T-cell (primary cell): ENCODE measurements around the gene NPBWR2. TPM values are rescaled to one million over a fixed set of nuclear protein-coding genes. Genes with fewer than 3 reads are reported as not detected.

ENCODE experiments used
- ATAC-seq, 4 experiments: fragments of 200-7000 bp in 3 of 4; fragments of 150-1000 bp in 1 of 4; cut with Tn5 transposase; replicated peaks in 1 of 4; 1 replicate in 3 of 4; 2 replicates in 1 of 4; pipeline ENCODE4 v1.10.0; 2021; ENCODE audit warnings: moderate library complexity in 3 of 4, mild to moderate bottlenecking in 2 of 4, moderate number of reproducible peaks in 1 of 4
- CTCF ChIA-PET, 2 donors: fragments of 300-600 bp; sonication (Branson Sonifier 250); formaldehyde crosslinking; loops; one replicate each; lab custom pipeline; 2022; ENCODE audit warnings: antibody characterized with exemption in 2 of 2; lab: Charles Lee
- POLR2A ChIA-PET, 2 donors: fragments of 300-600 bp; sonication (Branson Sonifier 250); formaldehyde crosslinking; loops; one replicate each; lab custom pipeline; 2022; ENCODE audit warnings: antibody characterized with exemption in 2 of 2; lab: Charles Lee
- DNase-seq, 35 experiments: peaks; one replicate each; pipeline versions ENCODE4 v3.0.0 to v3.0.0-alpha.2; 2013 to 2023
- H3K27ac ChIP-seq: one replicate; pipeline ENCODE4 v1.5.1; 2013; ENCODE audit warnings: low read length
- H3K27me3 ChIP-seq, 2 experiments: replicated peaks in 1 of 2; 1 replicate in 1 of 2; 2 replicates in 1 of 2; pipeline versions ENCODE4 v1.6.1 to v1.7.0; 2013; ENCODE audit warnings: low read length in 1 of 2, mixed read lengths in 1 of 2; ENCODE audit not compliant: control insufficient read depth in 2 of 2, insufficient read depth in 2 of 2; ENCODE audit errors: extremely low read depth in 1 of 2
- H3K36me3 ChIP-seq, 2 donors: 1 replicate in 1 of 2; 2 replicates in 1 of 2; pipeline versions ENCODE4 v1.6.1 to v1.7.0; 2013; ENCODE audit warnings: low read length in 1 of 2; ENCODE audit not compliant: control insufficient read depth in 2 of 2, insufficient read depth in 1 of 2; ENCODE audit errors: extremely low read depth in 1 of 2
- H3K4me1 ChIP-seq, 2 experiments: 1 replicate in 1 of 2; 2 replicates in 1 of 2; pipeline versions ENCODE4 v1.6.1 to v1.7.0; 2013; ENCODE audit warnings: low read length in 2 of 2, mixed read lengths in 1 of 2; ENCODE audit not compliant: insufficient read depth in 2 of 2, control insufficient read depth in 1 of 2; ENCODE audit errors: extremely low read depth in 1 of 2
- H3K4me3 ChIP-seq, 2 donors: 1 replicate in 1 of 2; 2 replicates in 1 of 2; pipeline versions ENCODE4 v1.5.1 to v1.7.0; 2013; ENCODE audit warnings: mild to moderate bottlenecking in 2 of 2, low read length in 1 of 2, moderate library complexity in 1 of 2; ENCODE audit not compliant: control insufficient read depth in 1 of 2; ENCODE audit errors: extremely low read depth in 1 of 2
- H3K9me3 ChIP-seq: 2 replicates; pipeline ENCODE4 v1.7.0; 2013
- H3K27ac Mint-ChIP-seq, 2 donors: one replicate each; pipeline ENCODE4 v1.8.0; 2020 to 2021; ENCODE audit warnings: mild to moderate bottlenecking in 2 of 2, mixed read lengths in 2 of 2
- H3K27me3 Mint-ChIP-seq, 2 donors: one replicate each; pipeline ENCODE4 v1.8.0; 2021 to 2022; ENCODE audit warnings: mixed read lengths in 2 of 2
- H3K36me3 Mint-ChIP-seq: one replicate; pipeline ENCODE4 v1.8.0; 2021; ENCODE audit warnings: mixed read lengths
- H3K4me1 Mint-ChIP-seq, 3 donors: one replicate each; pipeline ENCODE4 v1.8.0; 2020 to 2022; ENCODE audit warnings: mixed read lengths in 3 of 3, mild to moderate bottlenecking in 1 of 3
- H3K4me3 Mint-ChIP-seq, 3 donors: one replicate each; pipeline ENCODE4 v1.8.0; 2020 to 2022; ENCODE audit warnings: mild to moderate bottlenecking in 3 of 3, mixed read lengths in 3 of 3, moderate library complexity in 3 of 3
- H3K9me3 Mint-ChIP-seq, 3 donors: one replicate each; pipeline ENCODE4 v1.8.0; 2020 to 2022; ENCODE audit warnings: mixed read lengths in 3 of 3
- WGBS: methylation state at CpG from one replicate; pipeline ENCODE4 v1.1.5; 2013; ENCODE audit warnings: missing lambda C conversion rate; ENCODE audit not compliant: insufficient coverage; 5-methylcytosine and 5-hydroxymethylcytosine counted together
- total RNA-seq, 35 experiments: library from RNA in 6 of 35; stranded (reverse) in 6 of 35; fragments of 120-200 nt in 1 of 35; gene quantifications; one replicate each; pipeline versions ENCODE4 v1.2.1 to v1.2.4 and lab custom pipeline; 2013 to 2026

Gene NPBWR2
- total RNA-seq, 5 donors from 2014 or later (not counting 1 experiment from before 2014, with no cell fraction given), result not detected

- 81% methylated on average over 9 of the region's 14 CpGs for WGBS
- Histone ChIP-seq H3K4me3 (no peak overlapping the region), H3K4me1 (no peaks in the 10 kb centered on the region), H3K9me3 (no peaks in the 10 kb centered on the region), H3K27me3 (peaks cover 0 to 50% of the 10 kb centered on the region in 2 experiments), H3K36me3 (no peaks in the 10 kb centered on the region), H3K27ac (no peak overlapping the region)
- Mint-ChIP-seq H3K36me3 (no peaks in the 10 kb centered on the region), H3K4me3 (no peak overlapping the region), H3K4me1 (no peaks in the 10 kb centered on the region), H3K27ac (no peak overlapping the region), H3K9me3 (peaks cover 5 to 9% (median 5%) of the 10 kb centered on the region in 3 donors), H3K27me3 (peaks cover 3 to 22% of the 10 kb centered on the region in 2 donors)
- ChIA-PET CTCF (no interaction called here), POLR2A (no interaction called here)
- ATAC-seq, result no peak
- DNase-seq, result no peak
These were observed 35.8 kb upstream of the NPBWR2 start for GRCh38 chr20:64143018-64143801.

- Mint-ChIP-seq H3K27me3 (peaks cover 3 to 22% of the 10 kb centered on the region in 2 donors), H3K4me1 (no peaks in the 10 kb centered on the region), H3K36me3 (no peaks in the 10 kb centered on the region), H3K27ac (no peak overlapping the region), H3K4me3 (no peak overlapping the region), H3K9me3 (peaks cover 5 to 9% (median 5%) of the 10 kb centered on the region in 3 donors)
- DNase-seq, result no peak
- 29% methylated on average over 9 of the region's 9 CpGs for WGBS
- H3K4me1 ChIP-seq, result no peaks in the 10 kb centered on the region
- H3K27ac ChIP-seq, result no peak overlapping the region
- no peaks in the 10 kb centered on the region for H3K9me3 ChIP-seq
- ChIA-PET CTCF (no interaction called here), POLR2A (no interaction called here)
- ATAC-seq, result no peak
- peaks cover 0 to 52% of the 10 kb centered on the region in 2 experiments for H3K27me3 ChIP-seq
- no peaks in the 10 kb centered on the region for H3K36me3 ChIP-seq
- no peak overlapping the region for H3K4me3 ChIP-seq
These were observed 35.2 kb upstream of the NPBWR2 start for GRCh38 chr20:64142590-64142989.

GRCh38 chr20:64140956-64141355 lies 33.6 kb upstream of the NPBWR2 start:
- Histone ChIP-seq H3K36me3 (no peaks in the 10 kb centered on the region), H3K9me3 (no peaks in the 10 kb centered on the region), H3K27me3 (peaks cover 0 to 40% of the 10 kb centered on the region in 2 experiments), H3K27ac (no peak overlapping the region), H3K4me3 (no peak overlapping the region), H3K4me1 (no peaks in the 10 kb centered on the region)
- Mint-ChIP-seq H3K4me1 (no peaks in the 10 kb centered on the region), H3K27ac (no peak overlapping the region), H3K9me3 (peaks cover 5 to 9% (median 5%) of the 10 kb centered on the region in 3 donors), H3K27me3 (peaks cover 4 to 17% of the 10 kb centered on the region in 2 donors), H3K36me3 (no peaks in the 10 kb centered on the region), H3K4me3 (no peak overlapping the region)
- WGBS, result 81% methylated on average over 4 of the region's 10 CpGs
- ATAC-seq (no peak), DNase-seq (no peak)
- ChIA-PET CTCF (no interaction called here), POLR2A (no interaction called here)

- peaks cover 7 to 15% of the 10 kb centered on the region in 2 donors for H3K27me3 Mint-ChIP-seq
- H3K4me1 Mint-ChIP-seq, result no peaks in the 10 kb centered on the region
- no peak overlapping the region for H3K4me3 Mint-ChIP-seq
- H3K36me3 Mint-ChIP-seq, result no peaks in the 10 kb centered on the region
- Histone ChIP-seq H3K4me3 (no peak overlapping the region), H3K36me3 (no peaks in the 10 kb centered on the region), H3K4me1 (no peaks in the 10 kb centered on the region), H3K27ac (no peak overlapping the region), H3K27me3 (peaks cover 0 to 34% of the 10 kb centered on the region in 2 experiments), H3K9me3 (no peaks in the 10 kb centered on the region)
- ChIA-PET CTCF (no interaction called here), POLR2A (no interaction called here)
- H3K9me3 Mint-ChIP-seq, result peaks cover 5 to 9% (median 5%) of the 10 kb centered on the region in 3 donors
- ATAC-seq (no peak), DNase-seq (no peak)
- 78% methylated on average over 9 of the region's 13 CpGs for WGBS
- H3K27ac Mint-ChIP-seq, result no peak overlapping the region
These were observed 32.9 kb upstream of the NPBWR2 start for GRCh38 chr20:64140061-64140931.

- DNase-seq (peak in 1 of 35 experiments; percentile 12), ATAC-seq (no peak)
- Histone ChIP-seq H3K9me3 (no peaks in the 10 kb centered on the region), H3K27me3 (peaks cover 0 to 31% of the 10 kb centered on the region in 2 experiments), H3K4me3 (no peak overlapping the region), H3K27ac (no peak overlapping the region), H3K36me3 (no peaks in the 10 kb centered on the region), H3K4me1 (no peaks in the 10 kb centered on the region)
- H3K27ac Mint-ChIP-seq, result no peak overlapping the region
- POLR2A ChIA-PET, result no interaction called here
- peaks cover 0 to 5% (median 3%) of the 10 kb centered on the region in 3 donors for H3K9me3 Mint-ChIP-seq
- H3K4me3 Mint-ChIP-seq, result no peak overlapping the region
- H3K27me3 Mint-ChIP-seq, result peaks cover 7 to 15% of the 10 kb centered on the region in 2 donors
- WGBS, result 72% methylated on average over 16 of the region's 21 CpGs
- no peaks in the 10 kb centered on the region for H3K36me3 Mint-ChIP-seq
- CTCF ChIA-PET, result no interaction called here
- no peaks in the 10 kb centered on the region for H3K4me1 Mint-ChIP-seq
These were observed 32.1 kb upstream of the NPBWR2 start for GRCh38 chr20:64139199-64140060.
